ENCODE results near the gene SLC10A1. TPM values are rescaled to one million over a fixed set of nuclear protein-coding genes. Genes with fewer than 3 reads are reported as not detected.

The SLC10A1 gene
- total RNA-seq, 2 donors from 2014 or later, result not detected

- Mint-ChIP-seq H3K27ac (no peak overlapping the region), H3K27me3 (ENCODE audit: insufficient read depth) (no peaks in the 10 kb centered on the region), H3K4me1 (no peaks in the 10 kb centered on the region), H3K36me3 (ENCODE audit: low read depth) (no peaks in the 10 kb centered on the region), H3K9me3 (no peaks in the 10 kb centered on the region), H3K4me3 (no peak overlapping the region)
- H3K4me1 ChIP-seq (ENCODE audit: control insufficient read depth, insufficient read depth, low read length), result no peaks in the 10 kb centered on the region
- no peak for DNase-seq
- H3K9me3 ChIP-seq (ENCODE audit: control insufficient read depth, low read length), result no peaks in the 10 kb centered on the region
- no peaks in the 10 kb centered on the region for H3K27me3 ChIP-seq (ENCODE audit: control insufficient read depth, insufficient read depth, low read length, poor library complexity, severe bottlenecking)
- H3K4me3 ChIP-seq (ENCODE audit: low read length), result no peak overlapping the region
- H3K27ac ChIP-seq (ENCODE audit: low read depth, low read length), result no peak overlapping the region
- H3K36me3 ChIP-seq (ENCODE audit: control insufficient read depth, insufficient read depth, low read length), result no peaks in the 10 kb centered on the region
- no peak overlapping the region for H3K9ac ChIP-seq (ENCODE audit: extremely low read depth, low read length, poor library complexity, severe bottlenecking)
- no peak for TF ChIP-seq CTCF (conservative IDR thresholded peaks at IDR 0.05)
- WGBS, 2 experiments (ENCODE audit: insufficient coverage in 1 of 2, insufficient read length in 1 of 2), result 85% methylated on average over 2 of the region's 3 CpGs; no CpG with 5 or more reads in 1 of the 2 experiments
Measured at GRCh38 chr14:69839661-69840060, 42.6 kb upstream of the SLC10A1 start.

- Histone ChIP-seq H3K36me3 (ENCODE audit: control insufficient read depth, insufficient read depth, low read length) (no peaks in the 10 kb centered on the region), H3K9ac (ENCODE audit: extremely low read depth, low read length, poor library complexity, severe bottlenecking) (no peak overlapping the region), H3K4me3 (ENCODE audit: low read length) (no peak overlapping the region), H3K27me3 (ENCODE audit: control insufficient read depth, insufficient read depth, low read length, poor library complexity, severe bottlenecking) (no peaks in the 10 kb centered on the region), H3K27ac (ENCODE audit: low read depth, low read length) (no peak overlapping the region), H3K4me1 (ENCODE audit: control insufficient read depth, insufficient read depth, low read length) (no peaks in the 10 kb centered on the region), H3K9me3 (ENCODE audit: control insufficient read depth, low read length) (no peaks in the 10 kb centered on the region)
- H3K9me3 Mint-ChIP-seq, result no peaks in the 10 kb centered on the region
- H3K36me3 Mint-ChIP-seq (ENCODE audit: low read depth), result no peaks in the 10 kb centered on the region
- H3K27me3 Mint-ChIP-seq (ENCODE audit: insufficient read depth), result no peaks in the 10 kb centered on the region
- no peak overlapping the region for H3K27ac Mint-ChIP-seq
- DNase-seq, result no peak
- TF ChIP-seq CTCF (conservative IDR thresholded peaks at IDR 0.05), result no peak
- H3K4me1 Mint-ChIP-seq, result no peaks in the 10 kb centered on the region
- 80 to 98% methylated on average over 1 to 2 of the region's 3 CpGs for WGBS, 2 experiments (ENCODE audit: insufficient coverage in 1 of 2, insufficient read length in 1 of 2)
- no peak overlapping the region for H3K4me3 Mint-ChIP-seq
Measured at GRCh38 chr14:69838881-69839416, 41.9 kb upstream of the SLC10A1 start.

GRCh38 chr14:69828879-69829278 lies 31.8 kb upstream of the SLC10A1 start:
- no peaks in the 10 kb centered on the region for H3K27me3 ChIP-seq (ENCODE audit: control insufficient read depth, insufficient read depth, low read length, poor library complexity, severe bottlenecking)
- H3K9me3 Mint-ChIP-seq, result peaks cover 16% of the 10 kb centered on the region
- H3K4me3 ChIP-seq (ENCODE audit: low read length), result no peak overlapping the region
- WGBS, 2 experiments (ENCODE audit: insufficient coverage in 1 of 2, insufficient read length in 1 of 2), result 75 to 78% methylated on average over 4 of the region's 4 CpGs
- H3K27ac Mint-ChIP-seq, result no peak overlapping the region
- H3K36me3 ChIP-seq (ENCODE audit: control insufficient read depth, insufficient read depth, low read length), result no peaks in the 10 kb centered on the region
- no peaks in the 10 kb centered on the region for H3K4me1 ChIP-seq (ENCODE audit: control insufficient read depth, insufficient read depth, low read length)
- no peak overlapping the region for H3K4me3 Mint-ChIP-seq
- no peak for TF ChIP-seq CTCF (conservative IDR thresholded peaks at IDR 0.05)
- H3K27ac ChIP-seq (ENCODE audit: low read depth, low read length), result no peak overlapping the region
- no peak overlapping the region for H3K9ac ChIP-seq (ENCODE audit: extremely low read depth, low read length, poor library complexity, severe bottlenecking)
- no peak for DNase-seq
- H3K4me1 Mint-ChIP-seq, result no peaks in the 10 kb centered on the region
- H3K36me3 Mint-ChIP-seq (ENCODE audit: low read depth), result no peaks in the 10 kb centered on the region
- H3K9me3 ChIP-seq (ENCODE audit: control insufficient read depth, low read length), result no peaks in the 10 kb centered on the region
- H3K27me3 Mint-ChIP-seq (ENCODE audit: insufficient read depth), result no peaks in the 10 kb centered on the region
